GM18505 (cell line): Measurements from ENCODE around the gene CDH15.

Experiments
- ATAC-seq: cut with Tn5 transposase; IDR thresholded peaks from one replicate; pipeline ENCODE4 v1.9.1; 2021; ENCODE audit not compliant: unreplicated experiment
- POLR2A ChIP-seq: IDR thresholded peaks from 4 replicates; pipeline ENCODE4 v1.6.1; 2011; ENCODE audit warnings: borderline replicate concordance; ENCODE audit not compliant: insufficient read depth, insufficient read length; ENCODE audit errors: extremely low read depth

Gene CDH15

DNA sequence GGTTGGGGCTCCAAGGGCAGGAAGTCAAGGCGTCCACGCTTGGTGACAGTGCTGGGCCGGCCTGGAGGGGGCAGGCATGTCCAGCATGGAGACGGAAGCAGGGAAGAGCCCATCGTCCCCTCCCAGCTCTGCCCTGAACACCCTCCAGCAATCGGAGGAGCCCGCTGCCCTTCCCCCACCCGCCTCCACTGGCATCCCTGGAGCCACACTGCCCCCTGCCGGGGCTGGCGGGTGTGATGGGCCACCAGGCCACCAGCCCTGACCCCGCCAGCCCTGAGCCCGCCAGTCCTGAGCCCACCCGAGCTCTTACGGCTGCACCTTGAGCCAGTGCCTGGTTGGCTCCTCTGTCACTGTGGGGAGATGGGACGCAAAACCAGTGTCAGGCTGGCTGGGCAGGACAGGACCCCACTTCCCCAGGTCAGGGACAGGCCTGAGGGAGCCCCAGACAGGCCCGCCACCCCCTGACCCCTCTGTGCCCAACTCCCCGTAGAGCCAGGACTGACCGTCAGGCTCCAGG lies 4.1 kb upstream of the CDH15 start:
- no peak for ATAC-seq
- TF ChIP-seq POLR2A = no peak

DNA sequence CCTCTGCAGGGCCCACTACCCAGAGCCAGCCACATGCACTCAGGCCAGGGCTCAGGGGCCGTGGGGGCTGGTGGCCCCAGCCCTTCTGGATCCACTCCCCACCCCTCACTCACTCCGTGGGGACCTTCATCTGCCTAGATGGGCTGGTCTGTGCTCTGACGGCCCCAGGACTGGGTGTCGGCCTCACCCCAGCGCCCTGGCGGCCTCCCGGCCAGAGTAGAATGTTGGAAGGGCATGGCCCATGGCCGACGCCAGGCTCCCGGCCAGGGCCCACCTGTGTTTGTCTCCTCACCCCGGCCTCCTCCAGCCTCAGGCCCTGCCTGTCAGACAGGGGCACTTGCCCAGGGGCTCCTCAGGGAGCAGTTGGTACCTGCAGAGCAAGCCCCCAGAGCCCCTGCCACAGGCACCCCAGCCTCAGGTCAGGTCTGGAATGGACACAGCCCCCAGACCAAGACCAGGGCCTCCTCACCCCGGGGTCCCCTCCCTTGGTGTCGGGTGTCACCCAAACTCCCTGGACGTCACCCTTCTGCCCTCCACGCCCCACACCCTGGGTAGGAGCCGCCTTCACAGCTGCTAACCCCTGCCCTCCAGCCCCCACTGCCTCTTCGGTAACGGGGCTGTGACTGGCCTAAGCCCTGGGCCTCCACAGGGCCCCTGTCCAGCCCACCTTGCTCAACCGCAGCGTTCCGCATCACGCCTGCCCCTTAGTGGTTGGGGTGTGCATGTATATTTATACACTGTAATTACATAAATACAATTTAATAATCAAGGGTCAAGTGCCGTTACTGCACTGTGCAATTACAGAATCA lies 3.0 kb upstream of the CDH15 start:
- no peak for ATAC-seq
- TF ChIP-seq POLR2A = no peak

DNA sequence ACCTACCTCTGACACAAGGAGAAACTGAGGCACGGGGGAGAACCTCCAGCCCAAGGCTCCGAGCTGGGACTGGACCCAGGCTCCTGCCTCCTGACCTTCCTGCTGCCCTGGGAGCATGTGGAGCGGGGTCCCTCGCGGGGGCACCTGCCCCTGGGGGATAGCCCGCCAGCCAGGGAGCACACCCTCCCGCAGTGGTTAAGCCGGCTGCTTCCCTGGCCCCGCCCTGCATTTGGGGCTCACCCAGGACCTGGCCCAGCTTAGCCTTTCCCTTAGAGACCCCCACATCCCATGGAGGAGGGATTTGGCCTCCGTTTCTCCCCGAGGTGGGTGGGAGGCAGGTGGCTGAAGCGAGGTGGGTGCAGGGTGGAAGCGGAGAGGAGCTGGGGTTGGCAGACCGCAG lies 1.8 kb upstream of the CDH15 start:
- no peak for TF ChIP-seq POLR2A
- ATAC-seq = no peak

DNA sequence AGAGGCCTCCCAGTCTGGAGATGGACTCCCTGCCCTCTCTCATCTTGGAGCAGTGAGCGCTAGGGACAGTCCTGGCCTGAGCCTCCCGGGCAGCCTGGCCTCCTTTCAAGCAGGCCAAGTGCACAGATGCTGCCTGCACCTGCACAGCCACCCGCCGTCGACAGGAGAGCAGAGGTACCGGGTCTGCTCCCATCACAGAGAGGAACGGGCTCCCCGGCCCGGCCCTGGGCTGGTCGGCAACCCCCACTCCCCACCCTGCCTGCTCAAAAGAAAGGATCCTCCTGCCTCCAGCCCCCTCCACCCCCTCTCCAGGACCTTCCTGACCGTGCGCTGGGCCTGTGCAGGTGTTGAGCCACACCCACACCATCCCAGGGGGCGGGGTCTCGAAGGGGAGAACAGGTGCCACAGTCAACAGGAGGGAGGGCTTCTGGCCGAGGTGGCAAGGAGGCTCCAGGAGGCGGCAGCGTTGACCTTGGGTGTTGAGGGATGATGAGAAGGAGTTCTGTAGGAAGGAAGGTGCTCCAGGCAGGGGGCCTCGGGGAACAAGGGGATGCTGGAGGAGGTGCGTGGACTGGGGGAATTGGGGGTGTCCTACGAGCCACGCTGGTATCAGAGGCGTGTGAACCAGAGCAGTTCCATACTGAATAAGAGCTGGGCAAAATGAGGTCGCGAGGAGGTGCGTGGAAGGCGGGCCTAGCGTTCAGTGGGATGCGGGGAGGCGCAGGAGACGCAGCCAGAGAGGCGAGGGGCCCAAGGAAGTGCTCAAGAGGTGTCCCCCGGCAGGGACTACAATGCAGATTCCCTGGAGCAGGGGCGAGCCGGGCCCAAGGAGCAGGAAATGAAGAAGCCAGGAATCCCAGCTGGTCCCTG lies 967 bp upstream of the CDH15 start:
- no peak for ATAC-seq
- TF ChIP-seq POLR2A = no peak

DNA sequence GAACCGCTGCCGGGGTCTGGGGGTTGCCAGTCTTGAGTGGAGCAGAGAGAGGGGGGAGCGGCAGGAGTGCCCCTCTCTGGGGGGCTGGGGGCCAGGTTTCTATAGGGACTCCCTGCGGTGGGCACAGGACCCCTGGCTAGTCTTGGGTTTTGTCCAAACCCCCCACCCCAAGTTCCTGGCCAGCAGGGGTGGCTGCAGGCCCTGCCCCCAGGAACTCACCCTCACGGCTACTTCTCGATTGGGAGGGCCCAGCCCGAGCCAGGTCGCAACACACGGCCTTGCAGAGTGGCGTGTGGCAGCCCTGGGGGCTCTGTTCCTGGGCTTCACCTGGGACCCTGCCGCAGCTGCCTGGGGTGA lies 601 bp downstream of the CDH15 start:
- no peak for ATAC-seq
- no peak for TF ChIP-seq POLR2A

DNA sequence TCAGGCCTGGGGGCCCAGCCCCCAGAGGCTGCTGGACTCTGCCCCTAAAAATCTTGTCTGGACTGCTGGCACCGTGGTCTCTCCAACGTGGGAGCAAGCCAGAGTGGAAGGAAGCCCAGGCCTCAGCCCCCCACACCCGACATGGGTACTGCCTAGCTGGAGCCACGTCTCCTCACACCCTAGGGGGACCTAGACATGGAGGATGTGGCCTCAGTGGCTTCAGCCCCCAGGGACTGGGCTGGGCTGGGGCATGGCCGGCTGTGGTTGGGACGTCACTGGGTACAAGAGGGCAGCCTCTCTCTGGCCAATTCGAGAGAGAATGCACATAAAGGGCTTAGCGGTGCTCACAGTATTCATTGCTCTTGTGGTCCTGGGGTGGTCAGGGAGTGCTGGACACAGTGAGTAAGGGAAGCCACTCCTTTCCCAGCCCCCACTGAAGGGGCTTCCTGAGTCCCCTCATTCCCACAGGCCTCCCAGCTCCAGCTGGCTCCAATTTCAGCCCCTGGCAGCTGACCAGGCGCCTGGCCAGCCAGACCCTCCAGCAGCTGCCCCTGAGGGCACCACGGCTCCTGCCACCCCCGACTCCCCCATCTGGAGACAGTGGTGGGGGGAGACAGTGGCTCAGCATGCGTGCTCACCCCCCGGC lies 1.1 kb downstream of the CDH15 start:
- TF ChIP-seq POLR2A = no peak
- ATAC-seq = no peak

DNA sequence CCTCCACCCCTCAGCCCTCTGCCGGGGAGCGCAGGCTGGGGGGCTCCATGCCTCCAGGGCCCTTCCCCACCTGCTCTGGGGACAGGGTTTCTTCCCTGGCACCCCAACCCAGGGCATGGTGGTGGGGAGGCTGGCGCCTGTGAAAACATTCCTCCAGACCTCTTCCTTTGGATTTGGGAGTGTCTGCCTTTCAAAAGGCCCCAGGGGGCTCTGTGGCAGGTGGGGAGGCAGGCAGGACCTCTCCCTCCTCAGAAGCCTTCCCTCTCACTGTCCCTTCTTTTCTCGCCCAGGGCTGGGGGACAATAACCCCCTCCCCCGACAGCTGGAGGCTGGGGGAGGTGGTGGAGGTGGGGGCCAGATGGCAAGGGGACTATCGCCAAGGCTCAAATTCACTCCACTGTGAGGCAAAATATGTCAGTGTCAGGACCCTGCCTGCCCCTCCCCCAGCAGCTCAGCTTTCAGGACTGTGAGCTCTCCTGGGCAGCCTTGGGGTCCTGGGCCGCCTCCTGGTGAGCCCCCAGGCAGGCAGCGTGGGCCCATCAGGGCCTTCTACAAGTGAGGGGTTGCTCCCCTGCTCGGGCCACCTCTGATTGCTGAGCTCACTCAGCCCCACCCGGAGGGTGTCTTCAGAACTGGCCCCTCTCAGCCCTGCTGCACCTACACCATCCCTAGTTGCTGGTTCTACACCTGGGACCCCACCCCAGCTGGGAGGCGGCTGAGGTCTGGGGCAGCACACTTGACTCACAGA lies 1.8 kb downstream of the CDH15 start:
- TF ChIP-seq POLR2A = no peak
- ATAC-seq = no peak

DNA sequence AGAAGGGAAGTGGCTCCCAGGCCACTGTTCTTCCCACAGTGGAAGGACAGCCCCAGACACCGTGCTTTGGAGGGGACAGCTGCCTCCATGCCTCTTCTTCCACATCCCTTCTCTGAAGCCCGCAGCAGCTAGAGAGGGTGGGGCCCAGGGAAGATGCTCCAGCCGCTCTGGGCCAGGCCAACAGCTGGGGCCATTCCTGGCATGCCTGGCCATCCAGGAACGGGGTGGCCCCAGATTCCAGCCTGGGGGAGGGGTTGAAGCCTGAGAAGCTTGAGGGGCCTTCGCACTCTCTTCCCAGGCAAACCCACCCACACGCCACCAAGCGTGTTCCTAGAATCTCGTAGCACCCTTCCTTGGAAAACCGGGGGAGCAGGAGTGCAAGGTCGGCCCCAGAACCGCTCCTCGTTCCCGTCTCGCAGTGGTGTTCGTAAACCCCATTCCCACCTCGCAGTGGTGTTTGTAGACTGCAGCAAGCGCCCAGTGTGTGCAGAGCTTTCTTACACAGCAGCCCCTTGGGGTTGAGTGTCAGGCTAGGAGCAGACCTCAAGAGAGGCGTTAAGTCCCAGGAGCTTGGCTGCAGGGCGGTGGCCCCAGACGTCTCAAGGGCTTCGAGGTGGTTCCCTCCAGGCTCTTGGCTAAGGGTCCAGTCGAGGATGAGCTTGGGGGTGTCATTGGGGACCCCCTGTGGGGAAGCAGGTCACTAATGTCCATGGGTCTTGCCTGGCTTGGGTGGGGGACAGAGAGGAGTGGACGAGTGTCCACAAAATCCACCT lies 2.7 kb downstream of the CDH15 start:
- no peak for TF ChIP-seq POLR2A
- no peak for ATAC-seq

DNA sequence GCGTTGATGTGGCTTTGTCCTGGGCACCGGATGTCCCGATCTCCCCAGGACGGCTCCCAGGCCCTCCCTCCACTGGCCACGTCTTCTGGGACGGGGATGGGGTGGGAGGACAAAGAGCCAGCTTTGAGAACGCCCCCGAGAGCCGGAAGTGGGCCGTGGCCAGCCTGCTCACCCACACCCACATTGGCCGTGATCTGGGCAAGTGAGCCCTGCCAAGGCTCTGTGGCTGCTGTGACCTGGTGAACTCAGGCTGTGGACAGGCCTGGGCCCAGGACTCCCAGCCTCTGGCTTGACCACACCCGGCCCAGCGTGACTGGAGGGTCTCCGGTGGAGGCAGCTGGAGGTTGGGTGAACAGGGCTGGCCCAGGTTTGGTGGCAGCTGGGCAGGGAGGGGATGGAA lies 3.3 kb downstream of the CDH15 start:
- no peak for ATAC-seq
- no peak for TF ChIP-seq POLR2A

DNA sequence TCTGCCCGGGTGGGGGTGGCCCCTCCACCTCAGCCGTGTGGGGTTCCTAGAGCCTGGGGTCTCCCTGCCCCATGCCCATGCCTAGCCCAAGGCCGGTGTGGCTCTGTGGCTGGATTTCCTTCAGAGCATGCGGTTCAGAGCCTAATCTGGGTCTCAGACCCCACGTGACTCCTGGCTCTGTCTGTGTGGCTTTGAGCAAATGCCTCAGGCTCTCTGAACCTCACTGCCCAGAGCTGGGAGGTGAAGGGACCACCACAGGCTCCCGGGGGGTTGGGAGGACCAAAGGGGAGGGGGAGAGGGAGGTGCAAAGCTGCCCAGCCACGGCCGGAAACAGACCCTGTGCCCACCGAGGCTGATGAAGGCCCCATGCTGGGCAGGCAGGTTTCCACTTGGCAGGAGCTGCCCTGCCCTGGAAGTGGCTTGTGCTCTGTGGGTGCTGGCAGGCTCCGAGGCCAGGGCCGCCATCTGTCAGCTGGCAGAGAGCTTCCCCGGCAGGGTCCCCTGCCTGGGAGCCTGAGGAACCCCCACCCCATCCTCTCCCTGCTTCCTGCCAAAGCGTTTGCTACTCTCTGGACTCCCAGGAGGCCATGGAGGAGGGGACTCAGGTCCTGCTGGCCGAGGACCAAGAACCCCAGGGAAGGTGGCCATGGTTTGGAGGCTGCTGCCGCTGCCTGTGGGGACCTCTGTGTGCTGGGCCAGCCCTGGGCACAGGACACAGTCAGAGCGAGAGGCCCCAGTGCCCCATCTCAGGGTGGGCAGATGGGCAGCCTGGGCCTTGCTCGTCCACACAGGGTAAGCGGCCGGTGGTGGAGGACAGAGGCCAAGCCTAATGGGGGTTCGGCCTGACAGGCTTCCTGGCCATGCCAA lies 4.0 kb downstream of the CDH15 start:
- ATAC-seq = no peak
- TF ChIP-seq POLR2A = no peak

DNA sequence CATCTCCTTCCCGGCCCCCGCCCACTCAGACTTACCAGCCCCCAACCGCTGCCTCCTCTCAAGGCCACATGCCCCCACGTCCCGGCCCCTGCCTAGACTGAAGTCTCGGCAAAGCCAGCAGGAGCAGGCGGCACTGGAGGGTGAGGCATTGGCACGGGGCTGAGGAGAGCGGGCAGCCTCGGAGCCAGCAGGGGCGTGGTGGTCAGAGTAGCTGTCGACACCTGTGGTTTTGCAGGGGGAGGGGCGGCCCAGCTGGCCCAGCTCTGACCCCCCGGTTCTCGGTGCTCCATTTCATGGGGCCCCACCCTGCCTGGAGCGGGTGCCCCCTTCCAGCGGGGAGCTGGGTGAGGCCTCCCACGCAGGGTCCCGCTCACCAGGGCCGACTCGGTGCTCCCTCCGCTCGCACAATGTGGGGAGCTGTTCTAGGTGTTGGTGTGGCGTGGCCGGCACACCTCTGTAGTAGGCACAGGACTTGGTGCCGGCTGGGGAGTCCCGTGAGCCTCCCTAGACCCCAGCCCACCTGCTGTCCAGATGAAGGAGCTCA lies 4.7 kb downstream of the CDH15 start:
- TF ChIP-seq POLR2A = no peak
- ATAC-seq = no peak

DNA sequence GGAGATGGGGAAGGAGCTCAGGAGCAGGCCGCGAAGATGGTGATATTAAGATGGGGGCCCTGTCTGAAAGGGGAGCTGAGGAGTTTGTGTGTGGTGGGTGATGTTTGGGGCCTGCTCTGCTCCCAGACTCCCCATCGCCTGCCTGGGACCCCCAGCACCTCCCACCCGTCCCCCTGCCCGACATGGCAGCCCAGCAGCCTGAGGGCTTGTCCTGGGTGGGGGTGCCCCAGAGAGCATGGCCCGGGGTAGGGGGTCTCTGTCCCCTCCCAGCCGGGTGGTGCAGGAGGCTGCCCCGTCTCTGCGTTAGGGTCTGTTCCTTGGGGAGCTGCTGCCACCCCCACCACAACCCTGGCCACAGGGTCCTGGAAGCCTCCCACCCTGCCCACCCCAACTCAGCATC lies 5.2 kb downstream of the CDH15 start:
- ATAC-seq = no peak
- TF ChIP-seq POLR2A = no peak

DNA sequence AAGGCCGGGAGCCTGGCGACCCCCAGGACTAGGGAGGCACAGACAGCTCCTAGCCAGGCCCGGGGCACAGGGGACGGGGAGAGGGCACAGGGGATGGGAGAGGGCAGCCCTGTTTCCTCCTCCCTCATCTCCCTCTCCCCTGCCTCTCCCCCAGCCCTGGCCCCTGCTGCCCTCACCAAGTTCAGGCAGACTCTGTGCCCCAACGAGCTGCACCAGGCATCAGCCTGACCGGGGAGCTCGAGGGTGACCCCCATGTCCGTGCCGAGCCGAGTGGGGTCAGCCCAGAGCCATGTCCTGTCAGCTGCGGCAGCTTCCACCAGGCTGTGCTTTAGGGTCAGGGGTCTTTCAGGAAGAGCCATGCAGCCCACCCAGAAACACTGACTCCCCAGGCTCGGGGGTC lies 6.0 kb downstream of the CDH15 start:
- ATAC-seq = no peak
- no peak for TF ChIP-seq POLR2A
